ENCODE results near the gene LIAS.

DNA sequence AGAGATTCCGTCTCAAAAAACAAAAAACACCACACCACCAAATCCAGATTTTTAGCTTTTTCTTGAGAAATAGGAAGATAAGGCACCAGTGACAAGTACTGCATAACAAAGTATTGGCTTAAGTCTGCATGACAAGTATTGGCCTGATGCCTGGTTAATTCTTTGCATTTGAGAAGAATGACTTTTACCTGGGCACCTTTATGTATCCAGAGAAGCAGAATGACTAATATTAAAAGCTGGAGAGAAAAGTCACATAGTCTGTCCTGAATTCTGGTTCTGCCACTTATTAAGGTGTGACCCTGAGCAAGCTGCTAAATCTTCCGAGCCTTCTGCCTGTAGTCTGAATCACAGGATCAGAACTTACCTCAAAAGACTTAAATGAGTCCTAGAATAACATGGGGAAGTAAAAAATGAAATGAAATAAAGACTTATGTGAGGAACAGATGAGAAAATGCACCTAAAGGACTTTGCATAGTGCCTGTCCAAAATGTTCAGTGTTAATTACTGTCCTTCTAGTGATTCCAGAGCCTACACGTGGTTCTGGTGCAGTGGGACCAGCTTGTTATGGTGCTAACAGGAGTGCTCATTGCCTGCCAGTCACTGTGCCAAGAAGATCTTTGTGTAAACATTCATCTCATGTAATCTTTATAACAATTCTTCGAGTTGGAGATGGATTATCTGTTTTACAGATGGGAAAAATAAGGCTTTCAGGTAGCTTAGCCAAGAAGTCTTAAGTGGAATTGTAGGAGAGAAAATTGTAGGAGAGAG is 36.8 kb downstream of the LIAS start:
- TF ChIP-seq, protein P1, sequence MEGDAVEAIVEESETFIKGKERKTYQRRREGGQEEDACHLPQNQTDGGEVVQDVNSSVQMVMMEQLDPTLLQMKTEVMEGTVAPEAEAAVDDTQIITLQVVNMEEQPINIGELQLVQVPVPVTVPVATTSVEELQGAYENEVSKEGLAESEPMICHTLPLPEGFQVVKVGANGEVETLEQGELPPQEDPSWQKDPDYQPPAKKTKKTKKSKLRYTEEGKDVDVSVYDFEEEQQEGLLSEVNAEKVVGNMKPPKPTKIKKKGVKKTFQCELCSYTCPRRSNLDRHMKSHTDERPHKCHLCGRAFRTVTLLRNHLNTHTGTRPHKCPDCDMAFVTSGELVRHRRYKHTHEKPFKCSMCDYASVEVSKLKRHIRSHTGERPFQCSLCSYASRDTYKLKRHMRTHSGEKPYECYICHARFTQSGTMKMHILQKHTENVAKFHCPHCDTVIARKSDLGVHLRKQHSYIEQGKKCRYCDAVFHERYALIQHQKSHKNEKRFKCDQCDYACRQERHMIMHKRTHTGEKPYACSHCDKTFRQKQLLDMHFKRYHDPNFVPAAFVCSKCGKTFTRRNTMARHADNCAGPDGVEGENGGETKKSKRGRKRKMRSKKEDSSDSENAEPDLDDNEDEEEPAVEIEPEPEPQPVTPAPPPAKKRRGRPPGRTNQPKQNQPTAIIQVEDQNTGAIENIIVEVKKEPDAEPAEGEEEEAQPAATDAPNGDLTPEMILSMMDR (IDR thresholded peaks at IDR 0.05) = no peak
- TF ChIP-seq ZFX (IDR thresholded peaks at IDR 0.05; ENCODE audit: borderline replicate concordance) = no peak
